NCI-H1417 (cell line): ENCODE measurements around the gene PNPLA2.

Experiments used
- DNase-seq, 3 experiments: peaks; one replicate each; lab custom pipeline; 2025; lab: John Stamatoyannopoulos, UW

The PNPLA2 gene

DNA sequence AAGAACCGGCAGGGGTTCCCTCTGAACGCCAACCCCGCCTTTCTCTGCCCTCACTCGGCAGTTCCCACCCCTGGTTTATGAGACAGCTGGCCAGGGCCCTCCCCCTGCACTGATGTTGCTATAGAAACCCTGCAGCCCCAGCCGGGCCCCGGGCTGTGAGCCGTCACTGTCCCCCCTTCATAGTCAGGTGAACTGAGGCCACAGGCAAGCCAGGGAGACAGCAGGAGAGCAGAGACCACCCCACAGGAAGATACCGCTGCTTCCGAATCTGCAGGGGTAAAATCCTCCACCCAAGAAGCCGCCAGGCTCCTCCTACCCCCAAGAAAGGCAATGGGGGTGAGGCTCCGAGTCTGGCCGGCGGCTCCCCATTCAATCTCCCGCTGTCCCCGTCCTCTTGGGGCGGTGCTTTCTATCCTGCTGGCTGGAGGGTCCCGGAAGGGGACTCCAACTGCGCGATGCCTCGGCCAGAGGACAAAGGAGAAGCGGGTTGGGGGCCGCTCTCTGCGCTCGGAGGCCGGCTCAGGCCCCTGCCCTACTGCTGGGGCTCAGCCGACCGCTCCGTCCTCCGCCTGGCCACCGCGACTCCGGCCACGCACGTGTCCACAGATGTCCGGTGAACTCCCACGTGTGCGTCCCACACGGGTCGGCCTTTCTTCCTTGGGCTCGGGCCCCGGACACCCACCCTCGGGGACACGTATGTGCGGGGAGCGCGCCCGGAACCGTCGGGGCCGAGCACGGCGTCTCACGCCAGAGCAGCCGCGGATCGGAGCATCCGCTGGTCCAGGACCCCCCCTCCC is 21.2 kb upstream of the PNPLA2 start:
- DNase-seq: peak; percentile 83 to 92 (median 88)

DNA sequence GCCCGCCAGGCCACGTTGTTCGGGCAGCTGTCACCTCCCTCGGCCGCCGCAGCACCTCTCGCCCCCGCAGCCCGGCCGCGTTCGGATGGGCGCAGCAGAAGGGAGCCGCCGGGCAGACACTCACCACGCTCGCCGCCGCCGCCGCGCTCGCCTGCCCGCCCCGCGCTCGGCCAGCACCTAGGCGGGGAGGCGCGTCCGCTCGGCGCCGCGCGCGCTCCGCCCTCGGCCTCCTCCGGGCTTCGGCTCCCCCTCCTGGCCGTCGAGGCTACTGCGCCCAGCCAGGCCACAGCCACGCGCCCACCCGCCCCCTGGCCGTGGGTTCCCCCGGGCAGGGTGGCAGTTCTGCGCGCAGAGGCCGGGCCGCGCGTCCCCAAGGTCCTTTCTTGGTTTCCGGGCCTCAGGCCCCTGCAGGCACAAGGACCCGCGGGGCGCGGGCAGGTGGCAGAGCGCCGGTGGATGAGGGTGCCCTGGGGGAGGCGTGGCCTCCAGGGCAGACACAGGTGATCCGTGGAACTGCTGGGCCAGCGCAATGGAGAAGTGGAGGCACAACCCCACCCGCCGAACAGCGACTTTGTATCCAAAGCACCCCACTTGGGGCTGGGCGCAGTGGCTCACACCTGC is 20.5 kb upstream of the PNPLA2 start, which contains the start of gene SLC25A22:
Gene SLC25A22 (minus strand): TSS at position 189 of the 621 bp plus-strand sequence. CDS start 3,275 bp downstream, outside the sequence.
- peak; percentile 85 to 91 (median 88) for DNase-seq

DNA sequence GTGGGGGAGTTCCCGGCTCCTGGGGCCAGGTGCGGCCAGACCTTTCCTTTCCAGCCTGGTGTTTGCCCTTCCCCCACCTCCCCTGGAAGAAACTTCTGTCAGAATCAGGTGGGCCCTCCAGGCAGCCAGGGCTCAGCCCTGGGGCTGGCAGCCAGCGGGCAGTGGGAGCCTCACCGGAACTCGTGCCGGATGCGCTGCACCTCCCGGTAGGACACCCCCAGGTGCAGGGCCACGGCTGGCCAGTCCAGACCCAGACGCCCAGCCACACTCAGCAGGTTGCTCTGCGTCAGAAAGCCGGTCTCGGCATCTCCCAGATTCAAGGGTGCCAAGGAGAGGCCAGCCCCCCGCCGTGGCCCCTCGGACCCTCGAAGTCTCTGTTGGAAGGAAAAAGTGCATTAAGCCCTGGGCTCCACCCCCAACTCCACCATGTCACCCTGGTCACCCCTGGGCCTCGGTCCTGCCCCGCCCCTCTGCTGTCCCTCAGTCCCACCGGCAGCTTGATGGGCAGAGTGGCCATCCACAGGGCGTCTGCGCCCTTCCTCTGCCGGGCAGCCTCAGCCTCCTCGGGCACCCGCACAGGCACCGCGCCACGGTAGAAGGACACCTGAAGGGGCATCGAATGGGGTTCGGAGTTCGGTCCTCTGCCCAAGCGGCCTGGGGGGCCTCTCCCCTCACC is 18.9 kb upstream of the PNPLA2 start:
- DNase-seq: no peak

DNA sequence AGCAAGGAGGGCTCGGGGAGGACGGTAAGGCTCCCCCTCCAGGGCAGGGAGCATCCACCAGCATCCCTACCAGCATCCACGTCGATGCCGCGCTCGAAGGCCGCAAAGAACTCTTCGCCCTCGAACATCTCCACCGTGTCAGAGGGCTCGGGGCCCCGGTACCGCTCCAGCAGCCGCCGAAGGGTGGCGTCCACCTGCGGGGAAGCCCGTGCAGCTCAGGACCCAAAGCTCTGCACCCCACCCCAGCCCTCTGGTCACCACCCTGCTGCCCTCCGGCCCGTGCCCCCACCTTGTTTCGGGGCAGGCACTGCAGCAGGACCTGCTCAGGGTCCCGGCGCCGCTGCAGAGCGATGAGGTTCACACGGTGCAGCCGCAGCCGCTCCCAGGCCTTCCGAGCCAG is 18.2 kb upstream of the PNPLA2 start:
- DNase-seq: no peak

DNA sequence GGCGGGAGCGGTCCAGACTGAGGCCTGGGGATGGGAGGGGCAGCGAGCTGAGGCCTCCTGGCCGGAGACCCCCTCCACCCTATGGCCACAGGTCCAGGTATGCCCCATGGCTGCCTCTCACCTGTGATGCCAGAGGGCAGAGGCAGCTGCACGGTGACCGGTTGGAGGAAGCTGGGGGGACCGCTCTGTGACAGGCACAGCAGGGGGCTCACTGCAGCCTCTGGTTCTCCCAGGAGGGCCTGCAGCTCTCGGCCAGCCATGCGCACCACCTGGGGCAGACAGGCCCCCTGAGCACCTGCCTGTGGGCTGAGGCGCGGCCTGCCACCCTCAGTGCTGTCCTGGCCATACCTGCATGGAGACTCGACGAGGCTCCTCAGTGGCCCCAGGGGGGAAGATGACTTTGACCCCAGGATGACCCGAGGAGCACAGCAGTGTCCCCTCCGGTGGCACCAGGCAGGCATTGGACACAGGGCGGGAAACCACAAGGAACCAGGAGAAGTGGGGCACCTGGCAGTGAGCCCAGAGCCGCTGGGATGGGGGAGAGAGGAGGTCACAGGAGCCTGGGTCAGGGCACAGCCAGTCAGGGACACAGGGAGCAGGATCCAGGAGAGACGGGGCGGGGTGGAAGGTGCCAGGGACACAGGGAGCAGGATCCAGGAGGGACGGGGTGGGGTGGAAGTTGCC is 17.5 kb upstream of the PNPLA2 start:
- no peak for DNase-seq

DNA sequence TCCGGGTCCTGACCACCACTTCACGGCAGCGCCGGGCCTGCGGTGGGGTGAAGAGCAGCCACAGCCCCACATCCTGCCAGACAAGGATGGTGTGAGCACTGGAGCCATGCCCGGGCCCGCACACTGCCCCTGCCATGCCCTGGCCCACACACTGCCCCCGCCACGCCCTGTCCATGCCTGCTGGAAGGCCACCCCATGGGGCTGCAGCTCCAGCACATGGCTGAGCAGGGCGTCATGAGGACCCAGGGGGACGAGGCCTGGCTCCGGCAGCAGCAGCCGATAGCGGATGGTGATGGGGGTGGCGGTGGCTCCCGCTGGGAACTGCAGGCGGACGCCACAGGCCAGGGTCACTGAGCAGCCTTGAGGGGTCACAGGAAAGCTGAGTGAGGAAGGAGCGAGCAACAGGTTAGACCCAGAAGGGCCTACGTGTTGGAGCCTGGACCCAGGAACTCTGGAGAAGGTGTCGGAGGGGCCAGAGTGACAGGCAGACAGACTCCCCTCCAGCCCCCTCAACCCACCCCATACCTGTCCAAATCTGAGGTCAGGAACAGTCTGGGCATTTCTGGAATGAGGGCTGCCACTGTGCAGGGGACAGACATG is 16.6 kb upstream of the PNPLA2 start:
- DNase-seq: no peak

DNA sequence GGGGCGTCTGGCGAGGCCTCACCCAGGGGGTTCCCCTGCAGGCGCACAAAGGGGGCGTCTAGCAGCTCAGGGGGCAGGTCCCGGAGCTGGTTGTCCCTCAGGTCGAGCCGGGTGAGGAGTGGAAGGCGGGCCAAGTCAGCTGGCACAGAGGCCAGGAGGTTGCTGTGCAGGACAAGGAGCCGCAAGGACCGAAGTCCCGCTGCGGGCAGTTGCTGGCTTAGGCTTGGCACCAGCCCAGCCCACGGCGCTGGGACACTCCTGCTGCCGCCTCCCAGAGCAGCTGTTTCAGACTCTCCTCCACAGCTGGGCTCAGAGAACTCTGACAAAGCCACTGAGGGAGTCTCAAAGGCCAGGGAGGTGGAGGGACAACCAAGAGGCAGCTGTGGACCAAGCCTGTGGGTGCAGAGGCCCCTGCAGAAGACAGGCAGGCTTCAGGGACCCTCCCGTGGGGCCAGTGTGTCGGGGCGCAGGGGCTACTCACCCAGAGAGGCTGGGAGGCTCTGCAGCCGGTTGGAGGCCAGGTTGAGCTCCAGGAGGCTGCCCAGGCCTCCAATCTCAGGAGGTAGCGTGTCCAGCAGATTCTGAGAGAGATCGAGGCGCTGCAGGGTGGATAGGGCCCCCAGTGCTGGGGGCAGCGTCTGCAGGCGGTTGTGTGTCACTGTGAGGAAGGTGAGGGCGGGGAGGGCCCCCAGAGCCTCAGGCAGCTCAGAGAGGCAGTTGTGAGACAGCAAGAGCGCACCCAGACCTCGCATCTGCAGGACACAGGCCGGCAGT is 15.8 kb upstream of the PNPLA2 start:
- no peak for DNase-seq

DNA sequence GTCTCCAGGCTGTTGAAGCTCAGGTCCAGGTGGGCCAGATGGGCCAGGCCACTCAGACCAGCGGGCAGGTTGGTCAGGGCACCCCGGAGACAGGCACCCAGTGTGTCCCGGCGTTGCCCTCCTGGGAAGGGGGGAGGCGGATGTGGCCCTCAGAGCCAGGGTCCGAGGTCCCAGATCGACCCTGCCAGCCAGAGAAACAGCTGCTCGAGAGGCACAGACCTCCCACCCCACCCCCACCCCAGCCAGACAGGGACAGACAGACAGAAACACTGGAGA is 15.3 kb upstream of the PNPLA2 start:
- no peak for DNase-seq

DNA sequence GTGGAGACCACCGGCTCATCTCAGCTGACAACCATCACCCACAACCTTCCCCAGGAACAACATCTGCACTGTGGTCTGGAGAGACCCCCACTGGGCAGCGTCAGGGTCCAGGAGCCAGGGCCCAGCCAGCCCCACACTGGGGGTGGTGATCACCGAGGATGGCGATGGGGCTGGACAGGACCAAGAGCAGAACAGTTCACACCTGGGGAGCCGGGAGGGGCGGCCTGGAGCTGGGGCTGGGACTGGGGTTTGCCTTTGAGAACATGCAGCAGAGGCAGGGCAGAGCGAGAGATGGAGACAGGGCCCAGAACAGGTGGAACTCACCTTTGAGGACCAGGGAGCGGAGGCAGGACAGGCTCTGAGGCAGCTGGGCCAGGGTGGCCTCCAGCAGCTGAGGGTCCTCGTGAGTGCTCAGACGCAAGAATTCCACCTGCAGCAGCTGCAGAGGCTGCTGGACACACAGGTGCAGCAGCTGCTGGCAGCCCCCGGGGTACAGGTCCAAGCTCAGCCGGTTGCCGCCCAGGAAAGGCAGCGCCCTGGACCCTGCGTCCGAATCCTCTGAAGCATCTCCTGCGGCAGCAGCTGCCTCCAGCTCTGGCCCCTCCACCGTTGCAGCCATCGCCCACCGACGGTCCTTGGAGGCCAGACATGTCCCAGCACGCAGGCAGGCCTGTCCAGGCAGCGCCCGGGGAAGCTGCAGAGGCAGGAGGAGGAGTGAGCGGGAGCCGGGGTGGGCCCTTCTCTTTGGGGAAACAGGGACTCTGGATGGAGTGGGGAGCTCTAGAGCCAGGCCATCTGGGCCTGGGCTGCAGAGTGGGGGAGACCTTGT is 14.7 kb upstream of the PNPLA2 start:
- peak; percentile 62 to 72 (median 71) for DNase-seq

DNA sequence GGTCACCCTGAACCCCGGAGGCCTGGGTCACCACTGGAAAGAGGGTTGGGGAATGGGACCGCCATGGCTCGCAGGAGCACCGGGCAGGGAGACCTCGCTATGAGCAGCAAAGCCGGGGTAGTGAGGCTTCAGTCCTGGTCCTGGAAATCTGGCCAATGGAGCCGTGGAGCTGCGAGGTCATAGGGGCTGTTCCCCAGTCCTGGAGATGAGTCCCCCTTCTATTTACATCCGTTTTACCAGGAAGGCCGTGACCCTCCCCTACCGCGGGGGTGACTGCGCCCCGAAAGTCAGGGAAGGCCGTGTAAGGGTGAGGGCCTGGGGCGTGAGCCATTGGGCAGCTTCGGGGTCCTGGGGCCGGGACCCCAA is 14.1 kb upstream of the PNPLA2 start:
- peak; percentile 56 to 64 (median 62) for DNase-seq

DNA sequence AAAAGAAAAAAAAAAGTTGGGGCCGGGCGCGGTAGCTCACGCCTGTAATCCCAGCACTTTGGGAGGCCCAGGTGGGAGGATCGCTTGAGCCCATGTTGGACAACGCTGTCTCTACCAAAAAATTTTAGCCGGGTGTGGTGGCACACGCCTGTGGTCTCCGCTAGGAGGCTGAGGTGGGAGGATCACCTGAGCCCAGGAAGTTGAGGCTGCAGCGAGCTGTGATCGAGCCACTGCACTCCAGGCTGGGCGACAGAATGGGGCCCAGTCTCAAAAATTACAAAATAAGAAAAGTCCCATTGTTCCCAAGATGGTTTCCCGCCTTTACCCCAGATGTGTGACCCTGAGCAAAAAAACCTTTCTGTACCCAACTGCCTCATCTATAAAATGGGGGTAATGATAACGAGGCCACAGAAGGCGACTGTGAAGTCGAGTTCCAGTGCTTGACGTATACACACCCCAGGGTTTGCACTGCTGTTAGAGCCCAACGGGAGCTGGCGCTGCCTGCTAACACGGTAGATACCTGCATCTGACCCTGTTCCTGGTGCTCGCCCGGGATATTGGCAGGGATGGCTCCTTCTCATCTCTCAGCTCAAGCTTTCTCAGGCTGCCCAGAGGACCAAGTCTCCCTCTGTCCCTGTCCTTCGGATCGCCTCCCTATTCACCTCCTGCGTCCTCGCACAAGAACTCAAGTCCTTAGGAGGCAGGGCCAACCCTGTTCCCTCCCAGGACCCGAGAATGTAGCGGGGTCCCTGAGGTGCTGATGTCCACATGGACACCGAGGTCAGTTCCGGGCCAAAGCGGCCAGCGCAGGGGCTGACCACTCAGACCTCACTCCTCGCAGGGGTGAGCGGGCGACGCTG is 10.1 kb upstream of the PNPLA2 start:
- DNase-seq: no peak

DNA sequence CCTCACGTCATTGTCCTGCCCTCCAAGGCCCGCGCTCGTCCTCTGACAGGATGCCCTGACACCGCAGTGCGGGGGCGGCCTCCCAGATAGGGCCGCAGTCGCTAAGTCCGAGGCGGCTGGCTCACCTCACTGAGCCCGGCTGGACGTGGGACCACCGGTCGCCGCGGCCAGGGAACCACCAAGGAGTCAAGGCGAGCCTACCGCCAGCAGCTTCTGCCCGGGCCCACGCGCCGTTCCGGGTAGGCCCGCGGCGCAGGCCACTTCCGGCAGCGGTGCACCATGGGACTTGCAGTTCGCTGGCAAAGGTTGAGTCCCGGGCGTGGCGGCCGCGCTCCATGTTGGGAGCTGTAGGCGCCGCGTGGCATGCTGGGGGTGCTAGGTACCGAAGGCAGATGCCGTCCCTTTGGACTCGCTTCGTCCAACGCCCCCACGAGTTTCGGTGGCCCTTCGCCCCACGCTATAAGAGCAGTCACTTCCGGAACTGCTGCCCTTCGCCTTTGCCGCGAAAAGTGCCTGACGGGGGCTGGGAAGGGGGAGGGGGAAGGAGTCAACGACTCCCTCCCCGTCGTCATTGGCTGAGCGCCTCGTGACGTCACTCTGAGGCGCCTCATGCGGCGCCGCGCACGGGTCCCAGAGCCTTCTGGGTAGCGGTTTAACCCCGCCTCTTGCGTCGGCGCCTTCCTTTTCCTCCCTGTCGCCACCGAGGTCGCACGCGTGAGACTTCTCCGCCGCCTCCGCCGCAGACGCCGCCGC is 9.3 kb upstream of the PNPLA2 start, which contains the start of gene RPLP2:
Gene RPLP2 (plus strand): TSS at position 681 of the 753 bp plus-strand sequence. CDS start 268 bp downstream, outside the sequence.
- DNase-seq: peak; percentile 98 to 99 (median 99)

DNA sequence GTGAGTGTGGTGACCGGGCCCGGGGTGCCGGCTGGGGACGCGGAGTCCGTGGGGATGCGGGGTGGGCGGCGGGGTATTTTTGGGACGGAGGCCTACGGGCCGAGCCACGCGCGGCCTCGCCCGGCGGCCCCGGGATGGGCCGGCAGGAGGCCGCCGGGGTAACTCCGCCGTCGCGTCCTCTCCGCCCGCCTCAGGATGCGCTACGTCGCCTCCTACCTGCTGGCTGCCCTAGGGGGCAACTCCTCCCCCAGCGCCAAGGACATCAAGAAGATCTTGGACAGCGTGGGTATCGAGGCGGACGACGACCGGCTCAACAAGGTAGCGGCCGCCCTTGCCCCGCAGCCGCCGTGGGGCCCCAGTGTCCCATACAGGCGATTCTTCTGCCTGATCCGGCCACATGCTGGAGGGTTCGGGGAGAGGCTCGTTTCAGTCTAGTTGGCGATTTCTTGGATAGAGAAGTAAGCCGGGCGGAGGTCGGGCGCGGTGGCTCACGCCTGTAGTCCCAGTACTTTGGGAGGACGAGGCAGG is 8.6 kb upstream of the PNPLA2 start:
- peak in 1 of 3 experiments; percentile 63 for DNase-seq

DNA sequence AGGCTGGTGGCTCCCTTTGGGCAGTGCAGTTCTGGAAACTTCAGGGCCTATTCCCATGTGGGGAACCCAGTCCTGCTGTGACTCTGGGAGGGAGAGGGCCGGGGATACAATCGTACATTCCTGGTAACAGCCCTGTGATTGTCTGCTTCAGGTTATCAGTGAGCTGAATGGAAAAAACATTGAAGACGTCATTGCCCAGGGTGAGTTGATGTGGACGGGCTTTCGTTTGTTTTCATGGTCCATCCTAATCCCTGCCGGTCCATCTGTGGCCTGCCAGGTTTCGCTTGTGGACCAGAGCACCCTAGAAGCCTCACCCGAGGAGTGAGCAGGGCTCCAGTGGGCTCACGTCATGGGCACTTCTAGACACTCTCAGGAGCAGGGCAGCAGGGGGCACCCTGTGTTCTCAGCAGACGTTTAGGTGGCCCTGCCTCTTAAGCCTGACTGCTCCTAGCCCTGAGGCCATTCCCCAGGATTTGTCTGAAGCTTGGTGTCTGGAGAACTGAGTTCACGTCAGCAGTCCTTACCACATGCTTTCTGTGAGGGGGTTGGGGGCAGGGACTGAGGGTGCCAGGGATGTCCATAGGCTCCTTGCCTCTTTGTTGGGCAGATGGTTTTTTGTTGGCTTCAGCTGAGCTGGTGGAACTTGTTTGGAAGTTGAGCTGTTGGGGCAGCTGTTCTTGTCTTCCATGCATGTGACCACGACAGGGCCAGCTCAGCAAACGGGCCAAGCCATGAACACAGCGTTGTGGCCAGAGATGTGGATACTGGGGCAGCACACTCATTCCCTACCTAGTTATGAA is 7.1 kb upstream of the PNPLA2 start:
- no peak for DNase-seq

DNA sequence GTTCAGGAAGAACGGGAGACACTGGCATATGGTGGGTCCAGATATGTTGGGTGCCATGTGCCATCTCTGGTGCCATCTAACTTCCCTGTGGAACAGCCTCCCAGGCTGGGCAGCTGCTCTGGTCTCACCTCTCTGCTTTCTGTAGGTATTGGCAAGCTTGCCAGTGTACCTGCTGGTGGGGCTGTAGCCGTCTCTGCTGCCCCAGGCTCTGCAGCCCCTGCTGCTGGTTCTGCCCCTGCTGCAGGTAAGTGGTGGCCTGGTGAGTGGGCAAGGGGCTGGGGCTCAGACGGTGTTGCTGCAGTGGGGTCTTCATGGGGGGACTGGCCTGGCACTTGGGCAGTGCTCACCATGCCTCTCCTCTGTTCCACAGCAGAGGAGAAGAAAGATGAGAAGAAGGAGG is 6.3 kb upstream of the PNPLA2 start:
- DNase-seq: no peak

DNA sequence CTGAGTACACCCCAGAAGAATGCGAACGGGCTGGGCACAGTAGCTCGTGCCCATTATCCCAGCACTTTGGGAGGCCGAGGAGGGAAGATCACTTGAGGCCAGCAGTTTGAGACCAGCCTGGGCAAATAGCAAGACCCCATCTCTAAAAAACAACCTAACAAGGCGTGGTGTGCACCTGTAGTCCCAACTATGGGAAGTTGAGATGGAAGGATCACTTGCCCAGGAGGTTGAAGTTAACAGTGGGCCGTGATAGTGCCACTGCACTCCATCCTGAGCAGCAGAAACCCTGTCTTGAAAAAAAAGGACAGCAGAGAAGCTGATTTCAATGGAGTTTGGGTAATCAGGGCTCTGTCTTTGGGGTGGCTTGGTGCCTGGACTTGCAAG is 5.7 kb upstream of the PNPLA2 start:
- no peak for DNase-seq

DNA sequence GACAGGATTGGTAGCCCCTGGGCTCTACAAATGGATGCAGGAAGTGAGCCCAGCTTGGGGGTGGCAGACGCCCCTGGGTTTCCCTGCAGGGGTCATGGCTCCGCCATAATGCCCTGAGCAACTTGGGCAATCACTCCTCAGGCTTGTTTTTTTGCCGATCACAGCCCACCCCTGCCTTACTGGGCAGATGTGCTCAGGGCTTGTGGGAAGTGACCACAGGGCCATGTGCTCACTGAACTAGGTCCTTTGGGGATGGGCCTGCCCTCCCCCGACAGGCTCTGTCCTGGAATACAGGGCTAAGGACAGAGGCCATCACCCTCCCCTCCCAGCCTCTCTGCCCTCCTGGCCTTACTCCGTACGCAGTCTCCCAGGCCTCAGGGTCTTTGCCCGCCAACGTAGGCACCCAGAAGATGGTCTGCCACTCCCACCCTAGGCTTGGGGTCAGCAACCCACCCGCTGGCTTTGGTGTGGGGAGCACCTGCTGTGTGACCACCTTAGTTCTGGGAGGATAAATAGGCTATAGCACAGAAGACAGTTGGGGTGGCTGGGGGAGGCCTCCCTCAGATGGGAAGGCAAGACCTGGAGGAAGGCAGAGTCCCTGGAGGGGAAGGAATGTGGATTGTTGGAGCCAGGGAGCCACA is 5.1 kb upstream of the PNPLA2 start:
- DNase-seq: no peak
